ENCODE results near the gene CCSER2.

Gene CCSER2

DNA sequence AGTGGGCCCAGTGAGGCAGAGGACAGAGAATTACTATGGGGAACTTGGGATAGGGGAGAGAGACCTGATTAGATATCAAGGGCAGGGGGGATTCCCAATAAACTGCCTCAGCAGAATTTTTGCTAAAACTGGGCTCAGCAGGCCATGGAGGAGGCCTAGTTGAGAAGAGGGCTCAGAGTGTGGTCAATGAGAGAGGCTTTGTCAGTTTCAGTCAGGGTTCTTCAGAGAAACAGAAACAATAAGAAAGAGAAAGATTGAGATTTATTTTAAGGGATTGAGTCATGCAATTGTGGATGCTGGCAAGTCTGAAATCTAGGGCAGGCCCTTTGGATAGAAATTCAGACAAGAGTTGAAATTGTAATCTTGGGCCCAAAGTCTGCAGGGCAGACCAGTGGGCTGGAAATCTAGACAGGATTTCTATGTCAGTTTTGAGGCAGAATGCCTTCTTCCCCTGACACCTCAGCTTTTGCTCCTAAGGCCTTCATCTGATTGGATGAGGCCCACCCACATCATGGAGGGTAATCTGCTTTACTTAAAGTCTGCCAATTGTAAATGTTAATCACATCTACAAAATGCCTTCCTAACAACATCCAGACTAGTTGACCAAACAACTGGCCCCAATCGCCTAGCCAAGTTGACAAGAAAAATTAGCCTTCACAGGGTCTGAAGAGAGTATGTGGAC, 33.5 kb upstream of the CCSER2 start:
- Histone ChIP-seq H3K4me3 (ENCODE audit: low read depth in 1 of 2, low read length in 2 of 2) (no peak overlapping the region), H3K4me1 (ENCODE audit: control insufficient read depth in 1 of 2, insufficient read depth in 2 of 2, low read length in 2 of 2) (no peaks in the 10 kb centered on the region), H3K9ac (ENCODE audit: low read depth in 1 of 2, low read length in 2 of 2) (no peak overlapping the region), H3K9me3 (ENCODE audit: control insufficient read depth in 1 of 2, low read length in 2 of 2) (no peaks in the 10 kb centered on the region), H3K27ac (ENCODE audit: low read depth, low read length) (no peak overlapping the region), H3K27me3 (ENCODE audit: control insufficient read depth in 1 of 2, insufficient read depth in 2 of 2, low read length in 2 of 2) (no peaks in the 10 kb centered on the region), H3K36me3 (ENCODE audit: control insufficient read depth in 1 of 2, insufficient read depth in 2 of 2, low read length in 2 of 2) (no peaks in the 10 kb centered on the region)

GRCh38 chr10:84296091-84296981, 32.1 kb upstream of the CCSER2 start:
- Histone ChIP-seq H3K36me3 (ENCODE audit: control insufficient read depth in 1 of 2, insufficient read depth in 2 of 2, low read length in 2 of 2) (no peaks in the 10 kb centered on the region), H3K4me3 (ENCODE audit: low read depth in 1 of 2, low read length in 2 of 2) (no peak overlapping the region), H3K9ac (ENCODE audit: low read depth in 1 of 2, low read length in 2 of 2) (no peak overlapping the region), H3K27ac (ENCODE audit: low read depth, low read length) (no peak overlapping the region), H3K9me3 (ENCODE audit: control insufficient read depth in 1 of 2, low read length in 2 of 2) (no peaks in the 10 kb centered on the region), H3K4me1 (ENCODE audit: control insufficient read depth in 1 of 2, insufficient read depth in 2 of 2, low read length in 2 of 2) (no peaks in the 10 kb centered on the region), H3K27me3 (ENCODE audit: control insufficient read depth in 1 of 2, insufficient read depth in 2 of 2, low read length in 2 of 2) (no peaks in the 10 kb centered on the region)

GRCh38 chr10:84298057-84298456, 30.3 kb upstream of the CCSER2 start:
- H3K4me1 ChIP-seq (ENCODE audit: control insufficient read depth in 1 of 2, insufficient read depth in 2 of 2, low read length in 2 of 2): no peaks in the 10 kb centered on the region

GRCh38 chr10:84302223-84302622, 26.2 kb upstream of the CCSER2 start:
- Histone ChIP-seq H3K27me3 (ENCODE audit: control insufficient read depth in 1 of 2, insufficient read depth in 2 of 2, low read length in 2 of 2) (no peaks in the 10 kb centered on the region), H3K4me3 (ENCODE audit: low read depth in 1 of 2, low read length in 2 of 2) (no peak overlapping the region), H3K9ac (ENCODE audit: low read depth in 1 of 2, low read length in 2 of 2) (no peak overlapping the region), H3K36me3 (ENCODE audit: control insufficient read depth in 1 of 2, insufficient read depth in 2 of 2, low read length in 2 of 2) (no peaks in the 10 kb centered on the region), H3K9me3 (ENCODE audit: control insufficient read depth in 1 of 2, low read length in 2 of 2) (no peaks in the 10 kb centered on the region), H3K4me1 (ENCODE audit: control insufficient read depth in 1 of 2, insufficient read depth in 2 of 2, low read length in 2 of 2) (peaks cover 0 to 5% of the 10 kb centered on the region in 2 donors), H3K27ac (ENCODE audit: low read depth, low read length) (no peak overlapping the region)

More at GRCh38 chr10:84298057-84298456, 30.3 kb upstream of the CCSER2 start:
- Histone ChIP-seq H3K4me3 (ENCODE audit: low read depth in 1 of 2, low read length in 2 of 2) (no peak overlapping the region), H3K27me3 (ENCODE audit: control insufficient read depth in 1 of 2, insufficient read depth in 2 of 2, low read length in 2 of 2) (no peaks in the 10 kb centered on the region), H3K36me3 (ENCODE audit: control insufficient read depth in 1 of 2, insufficient read depth in 2 of 2, low read length in 2 of 2) (no peaks in the 10 kb centered on the region), H3K9me3 (ENCODE audit: control insufficient read depth in 1 of 2, low read length in 2 of 2) (no peaks in the 10 kb centered on the region), H3K27ac (ENCODE audit: low read depth, low read length) (no peak overlapping the region), H3K9ac (ENCODE audit: low read depth in 1 of 2, low read length in 2 of 2) (no peak overlapping the region)

DNA sequence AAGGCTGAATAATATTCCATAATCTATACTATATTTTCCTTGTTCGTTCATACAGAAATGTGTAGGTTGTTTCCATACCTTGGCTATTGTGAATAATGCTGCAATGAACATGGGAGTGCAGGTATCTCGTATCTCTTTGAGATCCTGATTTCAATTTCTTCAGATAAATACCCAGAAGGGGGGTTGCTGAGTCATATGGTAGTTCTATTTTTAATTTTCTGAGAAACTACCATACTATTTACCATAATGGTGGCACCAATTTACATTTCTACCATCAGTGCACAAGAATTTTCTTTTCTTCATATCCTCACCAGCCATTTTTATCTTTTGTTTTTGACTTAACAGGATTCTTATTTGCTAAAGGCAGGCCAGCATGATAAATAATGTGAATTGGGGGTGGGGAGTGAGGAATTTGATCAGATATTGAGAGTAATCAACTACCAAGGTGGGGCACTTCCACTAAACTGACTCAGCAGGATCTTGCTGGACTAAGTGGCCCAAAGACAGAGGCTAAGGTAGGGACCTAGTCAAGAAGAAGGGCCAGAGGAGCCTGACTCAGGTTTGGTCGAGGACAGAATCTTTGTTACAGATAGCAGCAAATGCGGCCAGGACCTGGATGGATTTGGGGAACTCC, 21.5 kb upstream of the CCSER2 start:
- Histone ChIP-seq H3K36me3 (ENCODE audit: control insufficient read depth in 1 of 2, insufficient read depth in 2 of 2, low read length in 2 of 2) (no peaks in the 10 kb centered on the region), H3K27ac (ENCODE audit: low read depth, low read length) (no peak overlapping the region), H3K9ac (ENCODE audit: low read depth in 1 of 2, low read length in 2 of 2) (no peak overlapping the region), H3K4me1 (ENCODE audit: control insufficient read depth in 1 of 2, insufficient read depth in 2 of 2, low read length in 2 of 2) (peaks cover 13 to 14% of the 10 kb centered on the region in 2 donors), H3K4me3 (ENCODE audit: low read depth in 1 of 2, low read length in 2 of 2) (no peak overlapping the region), H3K9me3 (ENCODE audit: control insufficient read depth in 1 of 2, low read length in 2 of 2) (no peaks in the 10 kb centered on the region), H3K27me3 (ENCODE audit: control insufficient read depth in 1 of 2, insufficient read depth in 2 of 2, low read length in 2 of 2) (no peaks in the 10 kb centered on the region)

GRCh38 chr10:84308021-84308420, 20.4 kb upstream of the CCSER2 start:
- no peak overlapping the region for H3K27ac ChIP-seq (ENCODE audit: low read depth, low read length)
- H3K36me3 ChIP-seq (ENCODE audit: control insufficient read depth in 1 of 2, insufficient read depth in 2 of 2, low read length in 2 of 2): no peaks in the 10 kb centered on the region
- no peak overlapping the region for H3K9ac ChIP-seq (ENCODE audit: low read depth in 1 of 2, low read length in 2 of 2)
- peaks cover 13 to 14% of the 10 kb centered on the region in 2 donors for H3K4me1 ChIP-seq (ENCODE audit: control insufficient read depth in 1 of 2, insufficient read depth in 2 of 2, low read length in 2 of 2)
- H3K4me3 ChIP-seq (ENCODE audit: low read depth in 1 of 2, low read length in 2 of 2): no peak overlapping the region
- H3K9me3 ChIP-seq (ENCODE audit: control insufficient read depth in 1 of 2, low read length in 2 of 2): no peaks in the 10 kb centered on the region
- H3K27me3 ChIP-seq (ENCODE audit: control insufficient read depth in 1 of 2, insufficient read depth in 2 of 2, low read length in 2 of 2): no peaks in the 10 kb centered on the region

DNA sequence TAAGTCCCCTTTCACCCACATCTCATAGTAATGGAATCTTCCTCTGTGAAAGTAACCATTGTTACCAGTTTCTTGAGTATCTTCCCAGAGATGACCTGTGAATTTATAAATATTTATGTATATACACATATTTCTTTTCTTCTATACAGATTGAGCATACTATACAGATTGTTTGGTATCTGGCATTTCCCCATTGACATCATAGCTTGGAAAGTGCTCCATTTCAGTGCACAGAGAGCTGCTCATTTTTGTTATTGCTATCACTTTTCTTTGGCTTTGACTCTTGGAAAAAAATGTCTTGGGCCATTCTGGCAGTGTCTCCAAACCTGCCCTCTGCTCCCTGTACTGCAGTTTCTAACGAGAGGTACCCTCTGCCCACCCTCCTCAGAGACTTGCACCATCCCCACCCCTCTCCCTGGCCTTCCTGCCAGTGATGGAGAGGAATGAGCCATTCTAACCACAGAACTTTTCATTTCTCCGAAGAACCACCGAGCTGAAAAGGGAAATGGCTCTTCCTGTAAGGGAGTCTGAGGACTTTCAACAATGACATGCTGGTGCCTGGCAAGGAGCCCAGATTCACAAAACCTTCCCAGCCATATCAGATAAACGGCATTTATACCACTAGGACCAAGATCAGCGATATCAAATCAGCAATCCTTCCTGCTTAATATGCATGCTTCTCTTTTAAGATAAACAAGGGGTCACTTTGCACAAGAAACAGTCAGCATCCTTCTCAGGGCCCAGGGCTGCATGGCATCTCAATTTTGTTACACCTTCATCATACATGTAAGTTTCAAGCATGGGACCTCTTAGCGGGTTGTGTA, 19.7 kb upstream of the CCSER2 start:
- H3K27me3 ChIP-seq (ENCODE audit: control insufficient read depth in 1 of 2, insufficient read depth in 2 of 2, low read length in 2 of 2): no peaks in the 10 kb centered on the region
- H3K9ac ChIP-seq (ENCODE audit: low read depth in 1 of 2, low read length in 2 of 2): no peak overlapping the region
- no peaks in the 10 kb centered on the region for H3K36me3 ChIP-seq (ENCODE audit: control insufficient read depth in 1 of 2, insufficient read depth in 2 of 2, low read length in 2 of 2)
- peaks cover 13 to 14% of the 10 kb centered on the region in 2 donors for H3K4me1 ChIP-seq (ENCODE audit: control insufficient read depth in 1 of 2, insufficient read depth in 2 of 2, low read length in 2 of 2)
- no peaks in the 10 kb centered on the region for H3K9me3 ChIP-seq (ENCODE audit: control insufficient read depth in 1 of 2, low read length in 2 of 2)
- no peak overlapping the region for H3K27ac ChIP-seq (ENCODE audit: low read depth, low read length)
- H3K4me3 ChIP-seq (ENCODE audit: low read depth in 1 of 2, low read length in 2 of 2): peak overlapping the region in 1 of 2 donors; percentile 8

GRCh38 chr10:84310470-84310869, 17.9 kb upstream of the CCSER2 start:
- no peak overlapping the region for H3K27ac ChIP-seq (ENCODE audit: low read depth, low read length)
- H3K27me3 ChIP-seq (ENCODE audit: control insufficient read depth in 1 of 2, insufficient read depth in 2 of 2, low read length in 2 of 2): no peaks in the 10 kb centered on the region
- H3K9ac ChIP-seq (ENCODE audit: low read depth in 1 of 2, low read length in 2 of 2): no peak overlapping the region
- H3K4me3 ChIP-seq (ENCODE audit: low read depth in 1 of 2, low read length in 2 of 2): no peak overlapping the region
- H3K4me1 ChIP-seq (ENCODE audit: control insufficient read depth in 1 of 2, insufficient read depth in 2 of 2, low read length in 2 of 2): peaks cover 13 to 14% of the 10 kb centered on the region in 2 donors
- no peaks in the 10 kb centered on the region for H3K9me3 ChIP-seq (ENCODE audit: control insufficient read depth in 1 of 2, low read length in 2 of 2)
- H3K36me3 ChIP-seq (ENCODE audit: control insufficient read depth in 1 of 2, insufficient read depth in 2 of 2, low read length in 2 of 2): no peaks in the 10 kb centered on the region

GRCh38 chr10:84311576-84311975, 16.8 kb upstream of the CCSER2 start:
- no peak overlapping the region for H3K9ac ChIP-seq (ENCODE audit: low read depth in 1 of 2, low read length in 2 of 2)

More at GRCh38 chr10:84311576-84311975, 16.8 kb upstream of the CCSER2 start:
- Histone ChIP-seq H3K4me1 (ENCODE audit: control insufficient read depth in 1 of 2, insufficient read depth in 2 of 2, low read length in 2 of 2) (peaks cover 13 to 14% of the 10 kb centered on the region in 2 donors), H3K27ac (ENCODE audit: low read depth, low read length) (no peak overlapping the region), H3K27me3 (ENCODE audit: control insufficient read depth in 1 of 2, insufficient read depth in 2 of 2, low read length in 2 of 2) (no peaks in the 10 kb centered on the region), H3K9me3 (ENCODE audit: control insufficient read depth in 1 of 2, low read length in 2 of 2) (no peaks in the 10 kb centered on the region), H3K36me3 (ENCODE audit: control insufficient read depth in 1 of 2, insufficient read depth in 2 of 2, low read length in 2 of 2) (no peaks in the 10 kb centered on the region), H3K4me3 (ENCODE audit: low read depth in 1 of 2, low read length in 2 of 2) (no peak overlapping the region)
